Measurements from ENCODE around the gene NEDD4. TPM values are rescaled to one million over a fixed set of nuclear protein-coding genes. Genes with fewer than 3 reads are reported as not detected.

The NEDD4 gene
- total RNA-seq, 1 experiment from 2014 or later = 56.8 TPM

- peak overlapping the region; percentile 55 for H3K27ac Mint-ChIP-seq (ENCODE audit: unreplicated experiment)
- no peak overlapping the region for H3K4me3 Mint-ChIP-seq (ENCODE audit: low read depth, unreplicated experiment)
- H3K4me1 Mint-ChIP-seq (ENCODE audit: low read depth, unreplicated experiment) = peaks cover 38% of the 10 kb centered on the region
- BruUV-seq (replicated peaks) = no TSS peak
- H3K9me3 Mint-ChIP-seq (ENCODE audit: low read depth, unreplicated experiment) = no peaks in the 10 kb centered on the region
- peak; percentile 55 for TF ChIP-seq CTCF (IDR thresholded peaks at IDR 0.05; ENCODE audit: unreplicated experiment)
- CTCF ChIA-PET = interaction anchor here (0.6 to 1.5 kb wide), 15 partner anchors 10 to 290 kb away, joined by 3 to 23 read pairs (median 4); partner anchors contain the start of gene NEDD4
- intact Hi-C loops (cut with micrococcal nuclease; ENCODE audit: unreplicated experiment) = loop anchor here (2.0 to 5.0 kb wide), 5 partner anchors 21 to 269 kb away; partner anchors contain the start of gene NEDD4
- peak; percentile 72 for DNase-seq
- H3K36me3 Mint-ChIP-seq (ENCODE audit: insufficient read depth, unreplicated experiment) = peaks cover 16% of the 10 kb centered on the region
- no peaks in the 10 kb centered on the region for H3K27me3 Mint-ChIP-seq (ENCODE audit: unreplicated experiment)
These were observed 75.5 kb downstream of the NEDD4 start for GRCh38 chr15:55917881-55918296.

- intact Hi-C loops (cut with micrococcal nuclease; ENCODE audit: unreplicated experiment) = loop anchor here (2.0 to 5.0 kb wide), 5 partner anchors 20 to 268 kb away; partner anchors contain the start of gene NEDD4
- Mint-ChIP-seq H3K4me1 (ENCODE audit: low read depth, unreplicated experiment) (peaks cover 38% of the 10 kb centered on the region), H3K9me3 (ENCODE audit: low read depth, unreplicated experiment) (no peaks in the 10 kb centered on the region), H3K27ac (ENCODE audit: unreplicated experiment) (peak overlapping the region; percentile 55), H3K4me3 (ENCODE audit: low read depth, unreplicated experiment) (peak overlapping the region; percentile 12), H3K27me3 (ENCODE audit: unreplicated experiment) (no peaks in the 10 kb centered on the region), H3K36me3 (ENCODE audit: insufficient read depth, unreplicated experiment) (peaks cover 12% of the 10 kb centered on the region)
- CTCF ChIA-PET = interaction anchor here (0.6 to 1.4 kb wide), 5 partner anchors 17 to 299 kb away, joined by 3 to 4 read pairs (median 3); no protein-coding TSS in a partner anchor
- BruUV-seq (replicated peaks) = no TSS peak
- TF ChIP-seq CTCF (IDR thresholded peaks at IDR 0.05; ENCODE audit: unreplicated experiment) = no peak
- DNase-seq = no peak
These were observed 76.6 kb downstream of the NEDD4 start for GRCh38 chr15:55916666-55917409.

- intact Hi-C loops (cut with micrococcal nuclease; ENCODE audit: unreplicated experiment) = loop anchor here (2.0 to 5.0 kb wide), 5 partner anchors 19 to 267 kb away; partner anchors contain the start of gene NEDD4
- Mint-ChIP-seq H3K4me3 (ENCODE audit: low read depth, unreplicated experiment) (peak overlapping the region; percentile 12), H3K4me1 (ENCODE audit: low read depth, unreplicated experiment) (peaks cover 38% of the 10 kb centered on the region), H3K27me3 (ENCODE audit: unreplicated experiment) (no peaks in the 10 kb centered on the region), H3K9me3 (ENCODE audit: low read depth, unreplicated experiment) (no peaks in the 10 kb centered on the region), H3K36me3 (ENCODE audit: insufficient read depth, unreplicated experiment) (peaks cover 12% of the 10 kb centered on the region), H3K27ac (ENCODE audit: unreplicated experiment) (no peak overlapping the region)
- DNase-seq = no peak
- CTCF ChIA-PET = interaction anchor here (0.6 kb wide), 1 partner anchor 298 kb away, joined by 3 read pairs; no protein-coding TSS in a partner anchor
- BruUV-seq (replicated peaks) = no TSS peak
- TF ChIP-seq CTCF (IDR thresholded peaks at IDR 0.05; ENCODE audit: unreplicated experiment) = no peak
These were observed 77.4 kb downstream of the NEDD4 start for GRCh38 chr15:55915876-55916567.

- BruUV-seq (replicated peaks) = no TSS peak
- CTCF ChIA-PET = no interaction called here
- Mint-ChIP-seq H3K4me1 (ENCODE audit: low read depth, unreplicated experiment) (peaks cover 44% of the 10 kb centered on the region), H3K27ac (ENCODE audit: unreplicated experiment) (no peak overlapping the region), H3K36me3 (ENCODE audit: insufficient read depth, unreplicated experiment) (peaks cover 12% of the 10 kb centered on the region), H3K27me3 (ENCODE audit: unreplicated experiment) (no peaks in the 10 kb centered on the region), H3K4me3 (ENCODE audit: low read depth, unreplicated experiment) (no peak overlapping the region), H3K9me3 (ENCODE audit: low read depth, unreplicated experiment) (no peaks in the 10 kb centered on the region)
- TF ChIP-seq CTCF (IDR thresholded peaks at IDR 0.05; ENCODE audit: unreplicated experiment) = no peak
- intact Hi-C loops (cut with micrococcal nuclease; ENCODE audit: unreplicated experiment) = loop anchor here (5.0 kb wide), 3 partner anchors 77 to 223 kb away; partner anchors contain the start of gene NEDD4
- no peak for DNase-seq
These were observed 78.2 kb downstream of the NEDD4 start for GRCh38 chr15:55915221-55915620.
